IPS DF 6.9 (cell line): ENCODE data around the gene VPS26A.

Source experiments
- DNase-seq: peaks from one replicate; pipeline ENCODE4 v3.0.0-alpha.2; 2013; ENCODE audit warnings: low read depth, low spot score
- H3K27ac ChIP-seq: one replicate; pipeline ENCODE4 v1.5.1; 2013; ENCODE audit warnings: low read length, control low read depth
- H3K27me3 ChIP-seq: 2 replicates; pipeline ENCODE4 v1.6.1; 2013; ENCODE audit warnings: mild to moderate bottlenecking, low read length; ENCODE audit not compliant: control insufficient read depth, insufficient read depth
- H3K36me3 ChIP-seq: 2 replicates; pipeline ENCODE4 v1.6.1; 2013; ENCODE audit warnings: low read length; ENCODE audit not compliant: control insufficient read depth, insufficient read depth
- H3K4me1 ChIP-seq: 2 replicates; pipeline ENCODE4 v1.6.1; 2013; ENCODE audit warnings: low read length; ENCODE audit not compliant: control insufficient read depth, insufficient read depth
- H3K4me3 ChIP-seq: 2 replicates; pipeline ENCODE4 v1.5.1; 2013; ENCODE audit warnings: mild to moderate bottlenecking, low read length
- H3K9me3 ChIP-seq: 2 replicates; pipeline ENCODE4 v1.6.1; 2013; ENCODE audit warnings: low read length, inconsistent platforms; ENCODE audit not compliant: control insufficient read depth, insufficient read depth
- WGBS: extraction: QIAGEN DNeasy Blood & Tissue Kit; methylation state at CpG from one replicate; pipeline ENCODE4 v1.1.7; 2013; ENCODE audit warnings: mixed read lengths, missing lambda C conversion rate; ENCODE audit not compliant: insufficient read length, insufficient coverage; 5-methylcytosine and 5-hydroxymethylcytosine counted together

VPS26A gene

GRCh38 chr10:69102440-69102839 lies 21.5 kb upstream of the VPS26A start:
- Histone ChIP-seq H3K27me3 (no peaks in the 10 kb centered on the region; the same call in 1 of the 2 replicates), H3K4me1 (peaks cover 4% of the 10 kb centered on the region; the same call in 1 of the 2 replicates), H3K27ac (no peak overlapping the region), H3K9me3 (no peaks in the 10 kb centered on the region), H3K4me3 (no peak overlapping the region), H3K36me3 (no peaks in the 10 kb centered on the region)
- no peak for DNase-seq
- whole genome bisulfite sequencing: no CpG with 5 or more reads among the region's 3 CpGs

GRCh38 chr10:69103784-69104183 lies 20.2 kb upstream of the VPS26A start:
- WGBS: 100% methylated on average over 1 of the region's 7 CpGs
- Histone ChIP-seq H3K27ac (no peak overlapping the region), H3K4me3 (no peak overlapping the region), H3K4me1 (peaks cover 4% of the 10 kb centered on the region; the same call in 1 of the 2 replicates), H3K27me3 (no peaks in the 10 kb centered on the region; the same call in 1 of the 2 replicates), H3K36me3 (no peaks in the 10 kb centered on the region), H3K9me3 (no peaks in the 10 kb centered on the region)
- DNase-seq: no peak

GRCh38 chr10:69104994-69105790 lies 18.8 kb upstream of the VPS26A start:
- DNase-seq: no peak
- Histone ChIP-seq H3K9me3 (no peaks in the 10 kb centered on the region), H3K27me3 (no peaks in the 10 kb centered on the region; the same call in 1 of the 2 replicates), H3K4me3 (no peak overlapping the region), H3K27ac (no peak overlapping the region), H3K36me3 (no peaks in the 10 kb centered on the region), H3K4me1 (peaks cover 4% of the 10 kb centered on the region; the same call in 1 of the 2 replicates)
- no CpG with 5 or more reads among the region's 1 CpG for WGBS

- H3K36me3 ChIP-seq: no peaks in the 10 kb centered on the region
- no peak for DNase-seq
- H3K27ac ChIP-seq: no peak overlapping the region
These were observed 16.8 kb upstream of the VPS26A start for GRCh38 chr10:69107176-69107490.

GRCh38 chr10:69107699-69108098 lies 16.3 kb upstream of the VPS26A start:
- no peaks in the 10 kb centered on the region for H3K9me3 ChIP-seq
- no CpG with 5 or more reads among the region's 2 CpGs for WGBS
- no peak for DNase-seq
- no peaks in the 10 kb centered on the region for H3K36me3 ChIP-seq
- H3K4me1 ChIP-seq: no peaks in the 10 kb centered on the region
- no peak overlapping the region for H3K27ac ChIP-seq
- no peak overlapping the region for H3K4me3 ChIP-seq
- H3K27me3 ChIP-seq: no peaks in the 10 kb centered on the region; the same call in 1 of the 2 replicates

More at GRCh38 chr10:69107176-69107490, 16.8 kb upstream of the VPS26A start:
- Histone ChIP-seq H3K4me1 (no peaks in the 10 kb centered on the region), H3K9me3 (no peaks in the 10 kb centered on the region), H3K27me3 (no peaks in the 10 kb centered on the region; the same call in 1 of the 2 replicates), H3K4me3 (no peak overlapping the region)

- no peaks in the 10 kb centered on the region for H3K9me3 ChIP-seq
- H3K27ac ChIP-seq: no peak overlapping the region
- no peaks in the 10 kb centered on the region for H3K36me3 ChIP-seq
- no CpG with 5 or more reads among the region's 1 CpG for WGBS
- no peak for DNase-seq
- H3K4me3 ChIP-seq: no peak overlapping the region
- H3K4me1 ChIP-seq: no peaks in the 10 kb centered on the region; the same call in 1 of the 2 replicates
- no peaks in the 10 kb centered on the region for H3K27me3 ChIP-seq
These were observed 4.1 kb upstream of the VPS26A start for GRCh38 chr10:69119896-69120295.

- DNase-seq: no peak
- Histone ChIP-seq H3K4me1 (no peaks in the 10 kb centered on the region), H3K27ac (no peak overlapping the region), H3K27me3 (no peaks in the 10 kb centered on the region), H3K36me3 (no peaks in the 10 kb centered on the region), H3K4me3 (peak overlapping the region; percentile 41; the same call in 1 of the 2 replicates), H3K9me3 (no peaks in the 10 kb centered on the region)
- WGBS: no CpG with 5 or more reads among the region's 16 CpGs
These were observed 652 bp upstream of the VPS26A start for GRCh38 chr10:69123306-69123746.

- no CpG with 5 or more reads among the region's 26 CpGs for WGBS
- H3K27ac ChIP-seq: no peak overlapping the region
- no peaks in the 10 kb centered on the region for H3K36me3 ChIP-seq
- H3K4me1 ChIP-seq: no peaks in the 10 kb centered on the region
- no peak for DNase-seq
- H3K4me3 ChIP-seq: peak overlapping the region; percentile 90
- H3K9me3 ChIP-seq: no peaks in the 10 kb centered on the region
- H3K27me3 ChIP-seq: no peaks in the 10 kb centered on the region
These were observed 738 bp downstream of the VPS26A start for GRCh38 chr10:69124563-69125268.

- no peaks in the 10 kb centered on the region for H3K36me3 ChIP-seq
- H3K27ac ChIP-seq: no peak overlapping the region
- DNase-seq: no peak
- H3K4me1 ChIP-seq: no peaks in the 10 kb centered on the region
- WGBS: no CpG with 5 or more reads among the region's 1 CpG
- no peaks in the 10 kb centered on the region for H3K9me3 ChIP-seq
- no peaks in the 10 kb centered on the region for H3K27me3 ChIP-seq
- no peak overlapping the region for H3K4me3 ChIP-seq
These were observed 1.6 kb downstream of the VPS26A start for GRCh38 chr10:69125554-69125953.

- no peak for DNase-seq
- Histone ChIP-seq H3K9me3 (no peaks in the 10 kb centered on the region), H3K36me3 (no peaks in the 10 kb centered on the region), H3K27ac (no peak overlapping the region), H3K4me1 (no peaks in the 10 kb centered on the region), H3K4me3 (no peak overlapping the region), H3K27me3 (no peaks in the 10 kb centered on the region)
- no CpG with 5 or more reads among the region's 2 CpGs for WGBS
These were observed 6.3 kb downstream of the VPS26A start for GRCh38 chr10:69130251-69130650.
